Left lung (tissue), 10 donors: Measurements from ENCODE around the gene RNPEP. TPM values are rescaled to one million over a fixed set of nuclear protein-coding genes. Genes with fewer than 3 reads are reported as not detected.

Experiments used
- ATAC-seq: fragments of 200-7000 bp; cut with Tn5 transposase; one replicate; pipeline ENCODE4 v1.9.1; 2020; ENCODE audit warnings: moderate library complexity
- DNase-seq, 4 donors: peaks; one replicate each; pipeline ENCODE4 v3.0.0-alpha.2; 2013 to 2020
- H3K27ac ChIP-seq, 2 donors: fragments of 200-600 bp; sonication (generic) in 1 of 2; one replicate each; pipeline versions ENCODE4 v1.5.0 to v1.8.0; 2020 to 2021
- H3K27me3 ChIP-seq, 2 donors: fragments of 200-600 bp; sonication (generic) in 1 of 2; one replicate each; pipeline versions ENCODE4 v1.5.0 to v1.8.0; 2020 to 2021
- H3K36me3 ChIP-seq, 2 donors: fragments of 200-600 bp; sonication (generic) in 1 of 2; one replicate each; pipeline versions ENCODE4 v1.5.0 to v1.8.0; 2020 to 2021
- H3K4me1 ChIP-seq, 2 donors: fragments of 200-600 bp; one replicate each; pipeline ENCODE4 v1.8.0; 2021
- H3K4me3 ChIP-seq, 2 donors: fragments of 200-600 bp; sonication (generic) in 1 of 2; one replicate each; pipeline versions ENCODE4 v1.5.0 to v1.8.0; 2020 to 2021; ENCODE audit warnings: mild to moderate bottlenecking in 1 of 2
- H3K9me3 ChIP-seq, 2 donors: fragments of 200-600 bp; sonication (generic) in 1 of 2; one replicate each; pipeline versions ENCODE4 v1.5.0 to v1.8.0; 2020 to 2021
- CTCF ChIP-seq, 2 donors: fragments of 200-600 bp; sonication (generic) in 1 of 2; IDR thresholded peaks; one replicate each; pipeline versions ENCODE4 v1.5.0 to v1.8.0; 2021; ENCODE audit warnings: antibody characterized with exemption in 2 of 2
- intact Hi-C, 2 donors: fragments of 100-400 bp; cut with DNase I; formaldehyde crosslinking; loops; one replicate each; pipeline versions ENCODE4 v1.11.2 to v1.14.2; 2022
- polyA plus RNA-seq, 6 donors: library from polyadenylated mRNA; unstranded; fragments of 120-200 nt; gene quantifications; one replicate each; pipeline ENCODE4 v1.2.1, GENCODE V29; 2013; ENCODE audit not compliant: insufficient read length in 6 of 6
- total RNA-seq, 2 donors: library from RNA; stranded (reverse); fragmentation: NEBNext Ultra II Directional; extraction: Animal tissue kit (Norgen Biotek cat#: 25700); gene quantifications; one replicate each; pipeline ENCODE4 v1.2.1, GENCODE V29; 2021
- donor health status: DM: no; HTN: yes; CAD: no.
- donor health status: DM: no; HTN: no; CAD: no.

The RNPEP gene
- total and polyA plus RNA-seq, 8 donors: 56.0 to 81.2 (median 65.3) TPM

GRCh38 chr1:202007304-202007703, 24.9 kb downstream of the RNPEP start:
- Histone ChIP-seq H3K9me3 (no peaks in the 10 kb centered on the region), H3K4me3 (peak overlapping the region in 1 of 2 donors; percentile 17), H3K27ac (peak overlapping the region; percentile 21 to 70), H3K36me3 (peaks cover 3 to 60% of the 10 kb centered on the region in 2 donors), H3K4me1 (peaks cover 0 to 4% of the 10 kb centered on the region in 2 donors), H3K27me3 (no peaks in the 10 kb centered on the region)
- no peak for TF ChIP-seq CTCF (IDR thresholded peaks at IDR 0.05)
- no peak for DNase-seq
- intact Hi-C loops: loop anchor here in 1 of 2 donors (10.0 kb wide), 1 partner anchor 107 kb away; no protein-coding TSS in a partner anchor
- ATAC-seq: peak; percentile 11

DNA sequence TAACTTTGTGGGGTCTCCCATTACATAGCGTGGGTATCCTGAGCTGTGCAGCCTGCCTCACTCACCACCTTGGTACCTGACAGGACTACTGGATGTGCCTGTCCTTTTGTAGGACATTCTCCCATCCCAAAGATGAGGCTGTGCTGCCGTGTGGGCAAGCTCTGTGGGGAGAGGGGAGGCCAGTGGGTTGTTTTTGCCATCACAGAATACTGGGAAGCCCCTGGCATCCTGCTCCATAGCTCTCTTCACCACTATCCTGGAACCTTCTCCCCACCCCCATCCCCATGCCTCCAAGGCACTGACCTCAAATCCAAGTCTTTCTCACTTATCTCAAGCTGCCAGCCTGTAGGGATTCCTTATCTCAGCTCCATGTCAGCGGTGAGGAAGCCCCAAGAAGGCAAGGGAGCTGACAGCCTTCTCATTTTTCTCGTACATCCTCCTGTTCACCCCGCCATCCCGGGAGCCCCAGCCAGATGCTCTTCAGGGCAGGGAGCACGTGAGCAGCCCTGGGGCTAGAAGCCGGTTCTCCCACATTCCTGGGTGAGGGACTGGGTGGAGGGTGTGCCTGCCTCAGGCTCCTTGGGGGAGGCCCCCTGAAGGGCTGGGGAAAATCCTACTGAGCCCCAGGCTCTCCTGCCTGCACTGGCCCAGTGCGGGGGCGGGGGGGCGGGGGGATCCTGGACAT, 25.5 kb downstream of the RNPEP start:
- TF ChIP-seq CTCF (IDR thresholded peaks at IDR 0.05): no peak
- ATAC-seq (peak; percentile 45), DNase-seq (peak in 3 of 4 donors; percentile 86 to 89 (median 89))
- Histone ChIP-seq H3K27ac (peak overlapping the region; percentile 21 to 70), H3K4me3 (peak overlapping the region in 1 of 2 donors; percentile 17), H3K4me1 (peaks cover 0 to 4% of the 10 kb centered on the region in 2 donors), H3K36me3 (peaks cover 0 to 60% of the 10 kb centered on the region in 2 donors), H3K9me3 (no peaks in the 10 kb centered on the region), H3K27me3 (no peaks in the 10 kb centered on the region)
- intact Hi-C loops: loop anchor here in 1 of 2 donors (10.0 kb wide), 1 partner anchor 107 kb away; no protein-coding TSS in a partner anchor

- peaks cover 0 to 4% of the 10 kb centered on the region in 2 donors for H3K4me1 ChIP-seq
- peak; percentile 79 to 86 for TF ChIP-seq CTCF (IDR thresholded peaks at IDR 0.05)
- peak overlapping the region; percentile 54 to 69 for H3K27ac ChIP-seq
- peak in 3 of 4 donors; percentile 69 to 89 (median 74) for DNase-seq
- peaks cover 0 to 58% of the 10 kb centered on the region in 2 donors for H3K36me3 ChIP-seq
- ATAC-seq: peak; percentile 65
- no peak overlapping the region for H3K4me3 ChIP-seq
- H3K9me3 ChIP-seq: no peaks in the 10 kb centered on the region
- no peaks in the 10 kb centered on the region for H3K27me3 ChIP-seq
- intact Hi-C loops: loop anchor here in 1 of 2 donors (10.0 kb wide), 1 partner anchor 105 kb away; no protein-coding TSS in a partner anchor
These were observed 27.1 kb downstream of the RNPEP start for GRCh38 chr1:202009326-202010179.

DNA sequence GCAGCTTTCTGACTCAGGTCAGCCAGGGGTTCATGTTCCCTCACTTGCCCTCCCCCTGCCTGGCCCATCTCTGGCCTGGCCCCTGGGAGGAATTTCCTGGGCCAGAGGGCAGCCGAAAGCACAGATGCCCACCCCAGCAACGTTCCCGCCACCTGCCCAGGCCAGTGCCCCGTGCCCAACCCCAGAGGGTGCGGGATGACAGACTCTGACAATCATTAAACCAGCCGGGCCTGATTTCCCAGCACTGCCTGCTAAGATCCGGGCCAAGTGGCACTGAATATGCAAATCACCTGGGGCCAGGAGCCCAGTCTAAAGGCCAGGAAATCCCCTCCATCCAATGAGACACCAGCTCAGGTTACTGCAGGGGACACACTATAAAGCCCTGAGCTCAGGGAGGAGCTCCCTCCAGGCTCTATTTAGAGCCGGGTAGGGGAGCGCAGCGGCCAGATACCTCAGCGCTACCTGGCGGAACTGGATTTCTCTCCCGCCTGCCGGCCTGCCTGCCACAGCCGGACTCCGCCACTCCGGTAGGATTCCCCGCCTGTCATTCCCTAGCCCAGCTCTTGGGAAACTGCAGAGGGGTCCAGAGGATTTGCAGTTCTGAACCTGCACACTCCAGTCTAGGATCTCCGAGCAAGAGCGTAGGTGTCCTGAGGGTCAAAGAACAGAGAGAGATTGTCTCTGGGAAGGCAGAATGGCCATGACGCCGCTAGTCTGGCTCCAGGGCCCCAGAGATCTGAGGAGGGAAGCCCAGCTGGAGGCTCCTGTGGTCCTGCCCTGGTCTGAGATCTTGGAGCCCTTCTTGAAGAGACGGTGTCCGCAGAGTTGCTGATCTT, 27.9 kb downstream of the RNPEP start, which contains the start of gene ELF3:
Gene ELF3 (plus strand): TSS at position 408 of the 836 bp plus-strand sequence. CDS start 550 bp downstream, outside the sequence.
- intact Hi-C loops: no loop called here
- ATAC-seq: peak; percentile 71
- DNase-seq: peak in 3 of 4 donors; percentile 86 to 91 (median 87)

More for the DNA sequence above, 27.9 kb downstream of the RNPEP start, which contains the start of gene ELF3:
- Histone ChIP-seq H3K4me1 (peaks cover 0 to 4% of the 10 kb centered on the region in 2 donors), H3K36me3 (peaks cover 0 to 56% of the 10 kb centered on the region in 2 donors), H3K9me3 (no peaks in the 10 kb centered on the region), H3K27me3 (no peaks in the 10 kb centered on the region), H3K4me3 (peak within 1 kb of the TSS; percentile 35 to 46), H3K27ac (peak within 1 kb of the TSS; percentile 69 to 72)
- no peak for TF ChIP-seq CTCF (IDR thresholded peaks at IDR 0.05)
